Ovary (tissue), 3 donors: ENCODE results near the gene TSPAN8.

Source experiments
- EP300 ChIP-seq: sonication (generic); formaldehyde crosslinking; IDR thresholded peaks from one replicate; pipeline ENCODE4 v1.6.1; 2017; ENCODE audit warnings: antibody characterized with exemption
- POLR2A ChIP-seq: fragments of 450-650 bp; IDR thresholded peaks from one replicate; pipeline ENCODE4 v1.6.1; 2017; ENCODE audit warnings: antibody characterized with exemption, mild to moderate bottlenecking, moderate library complexity
- TF ChIP-seq, protein P1 (sequence below), 3 donors: fragments of 450-650 bp in 2 of 3; fragments of 200-600 bp in 1 of 3; IDR thresholded peaks; one replicate each; pipeline versions ENCODE4 v1.5.1 to v1.8.0; 2016 to 2022; ENCODE audit warnings: antibody characterized with exemption in 3 of 3, mild to moderate bottlenecking in 1 of 3
- donor health status: DM: no; HTN: no; CAD: no.

DNA sequence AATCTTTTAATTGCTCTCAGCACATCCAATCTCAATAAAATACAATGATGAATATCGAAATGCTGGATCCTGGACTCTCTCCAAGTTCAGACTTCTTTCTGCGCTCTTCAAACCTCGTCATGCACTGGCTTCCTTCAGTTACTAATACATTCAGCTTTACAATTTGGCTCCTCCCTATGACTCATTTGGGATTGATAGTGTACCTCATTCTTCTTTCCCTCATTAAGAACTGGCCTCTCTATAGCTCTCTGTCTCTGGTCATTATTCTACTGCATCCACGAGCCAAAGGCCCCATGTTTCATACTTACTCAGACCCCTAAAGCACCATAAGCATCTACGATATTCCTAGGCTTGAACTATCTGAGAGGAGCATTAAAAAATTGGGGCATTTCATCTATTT is 4.9 kb downstream of the TSPAN8 start:
- no peak for TF ChIP-seq EP300
- TF ChIP-seq, protein P1, sequence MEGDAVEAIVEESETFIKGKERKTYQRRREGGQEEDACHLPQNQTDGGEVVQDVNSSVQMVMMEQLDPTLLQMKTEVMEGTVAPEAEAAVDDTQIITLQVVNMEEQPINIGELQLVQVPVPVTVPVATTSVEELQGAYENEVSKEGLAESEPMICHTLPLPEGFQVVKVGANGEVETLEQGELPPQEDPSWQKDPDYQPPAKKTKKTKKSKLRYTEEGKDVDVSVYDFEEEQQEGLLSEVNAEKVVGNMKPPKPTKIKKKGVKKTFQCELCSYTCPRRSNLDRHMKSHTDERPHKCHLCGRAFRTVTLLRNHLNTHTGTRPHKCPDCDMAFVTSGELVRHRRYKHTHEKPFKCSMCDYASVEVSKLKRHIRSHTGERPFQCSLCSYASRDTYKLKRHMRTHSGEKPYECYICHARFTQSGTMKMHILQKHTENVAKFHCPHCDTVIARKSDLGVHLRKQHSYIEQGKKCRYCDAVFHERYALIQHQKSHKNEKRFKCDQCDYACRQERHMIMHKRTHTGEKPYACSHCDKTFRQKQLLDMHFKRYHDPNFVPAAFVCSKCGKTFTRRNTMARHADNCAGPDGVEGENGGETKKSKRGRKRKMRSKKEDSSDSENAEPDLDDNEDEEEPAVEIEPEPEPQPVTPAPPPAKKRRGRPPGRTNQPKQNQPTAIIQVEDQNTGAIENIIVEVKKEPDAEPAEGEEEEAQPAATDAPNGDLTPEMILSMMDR (IDR thresholded peaks at IDR 0.05) = no peak
- TF ChIP-seq POLR2A = no peak
